Measurements from ENCODE around the gene SFSWAP.
A peak's percentile ranks its signal among the peaks of the same experiment; 100 is the strongest.

Gene SFSWAP

GRCh38 chr12:131816495-131816894 lies 105.6 kb downstream of the SFSWAP start:
- no peak for DNase-seq (ENCODE audit: low spot score)

GRCh38 chr12:131817241-131817640 lies 106.4 kb downstream of the SFSWAP start:
- DNase-seq (ENCODE audit: low spot score) = no peak

- no peak for DNase-seq (ENCODE audit: low spot score)
Observed at GRCh38 chr12:131818821-131819585, 108.1 kb downstream of the SFSWAP start.

GRCh38 chr12:131824450-131824849 lies 113.6 kb downstream of the SFSWAP start:
- no peak for DNase-seq (ENCODE audit: low spot score)

GRCh38 chr12:131825146-131825892 lies 114.4 kb downstream of the SFSWAP start:
- no peak for DNase-seq (ENCODE audit: low spot score)

- no peak for DNase-seq (ENCODE audit: low spot score)
Observed at GRCh38 chr12:131826097-131826928, 115.4 kb downstream of the SFSWAP start.

- no peak for DNase-seq (ENCODE audit: low spot score)
Observed at GRCh38 chr12:131827961-131828534, 117.2 kb downstream of the SFSWAP start, which contains the start of gene MMP17. MMP17 (plus strand) TSS chr12:131828393; CDS start chr12:131828495, 102 bp downstream.

GRCh38 chr12:131828671-131829355 lies 117.9 kb downstream of the SFSWAP start:
- DNase-seq (ENCODE audit: low spot score) = no peak

- no peak for DNase-seq (ENCODE audit: low spot score)
Observed at GRCh38 chr12:131829356-131829747, 118.5 kb downstream of the SFSWAP start.

- no peak for DNase-seq (ENCODE audit: low spot score)
Observed at GRCh38 chr12:131829791-131830334, 119.0 kb downstream of the SFSWAP start.

- no peak for DNase-seq (ENCODE audit: low spot score)
Observed at GRCh38 chr12:131830335-131830913, 119.5 kb downstream of the SFSWAP start.

- no peak for DNase-seq (ENCODE audit: low spot score)
Observed at GRCh38 chr12:131830914-131831571, 120.2 kb downstream of the SFSWAP start.

- DNase-seq (ENCODE audit: low spot score) = peak; percentile 34
Observed at GRCh38 chr12:131831635-131832041, 120.7 kb downstream of the SFSWAP start.

GRCh38 chr12:131832321-131833231 lies 121.7 kb downstream of the SFSWAP start:
- DNase-seq (ENCODE audit: low spot score) = peak; percentile 76

GRCh38 chr12:131833288-131833895 lies 122.5 kb downstream of the SFSWAP start:
- DNase-seq (ENCODE audit: low spot score) = no peak

- peak; percentile 63 for DNase-seq (ENCODE audit: low spot score)
Observed at GRCh38 chr12:131833896-131834641, 123.2 kb downstream of the SFSWAP start.

- no peak for DNase-seq (ENCODE audit: low spot score)
Observed at GRCh38 chr12:131834798-131835615, 124.1 kb downstream of the SFSWAP start.
